Sigmoid colon (tissue), 4 donors: ENCODE measurements around the gene CYP24A1.

Source experiments
- POLR2A ChIP-seq, 2 donors: fragments of 450-650 bp; IDR thresholded peaks; one replicate each; pipeline ENCODE4 v1.6.1; 2016; ENCODE audit warnings: antibody characterized with exemption in 2 of 2, mild to moderate bottlenecking in 2 of 2, moderate library complexity in 2 of 2
- POLR2AphosphoS5 ChIP-seq, 4 donors: sonication (generic); formaldehyde crosslinking; IDR thresholded peaks; one replicate each; pipeline ENCODE4 v1.6.1; 2017; ENCODE audit warnings: antibody characterized with exemption in 4 of 4
- TF ChIP-seq, protein P1 (sequence below), 4 experiments: fragments of 450-650 bp in 3 of 4; fragments of 200-600 bp in 1 of 4; IDR thresholded peaks; one replicate each; pipeline ENCODE4 v1.5.1; 2016 to 2019; ENCODE audit warnings: antibody characterized with exemption in 4 of 4, mild to moderate bottlenecking in 3 of 4, moderate library complexity in 2 of 4

DNA sequence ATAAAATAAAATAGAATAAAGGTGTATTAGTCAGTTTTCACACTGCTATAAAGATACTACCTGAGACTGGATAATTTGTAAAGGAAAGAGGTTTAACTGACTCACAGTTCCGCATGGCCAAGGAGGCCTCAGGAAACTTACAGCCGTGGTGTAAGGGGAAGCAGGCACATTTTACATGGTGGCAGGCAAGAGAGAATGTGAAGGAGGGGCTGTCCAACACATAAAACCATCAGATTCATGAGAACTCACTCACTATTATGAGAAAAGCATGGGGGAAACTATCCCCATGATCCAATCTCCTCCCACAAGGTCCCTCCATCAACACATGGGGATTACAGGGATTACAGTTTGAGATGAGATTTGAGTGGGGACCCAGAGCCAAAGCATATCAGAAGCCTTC is 62.3 kb downstream of the CYP24A1 start:
- TF ChIP-seq, protein P1, sequence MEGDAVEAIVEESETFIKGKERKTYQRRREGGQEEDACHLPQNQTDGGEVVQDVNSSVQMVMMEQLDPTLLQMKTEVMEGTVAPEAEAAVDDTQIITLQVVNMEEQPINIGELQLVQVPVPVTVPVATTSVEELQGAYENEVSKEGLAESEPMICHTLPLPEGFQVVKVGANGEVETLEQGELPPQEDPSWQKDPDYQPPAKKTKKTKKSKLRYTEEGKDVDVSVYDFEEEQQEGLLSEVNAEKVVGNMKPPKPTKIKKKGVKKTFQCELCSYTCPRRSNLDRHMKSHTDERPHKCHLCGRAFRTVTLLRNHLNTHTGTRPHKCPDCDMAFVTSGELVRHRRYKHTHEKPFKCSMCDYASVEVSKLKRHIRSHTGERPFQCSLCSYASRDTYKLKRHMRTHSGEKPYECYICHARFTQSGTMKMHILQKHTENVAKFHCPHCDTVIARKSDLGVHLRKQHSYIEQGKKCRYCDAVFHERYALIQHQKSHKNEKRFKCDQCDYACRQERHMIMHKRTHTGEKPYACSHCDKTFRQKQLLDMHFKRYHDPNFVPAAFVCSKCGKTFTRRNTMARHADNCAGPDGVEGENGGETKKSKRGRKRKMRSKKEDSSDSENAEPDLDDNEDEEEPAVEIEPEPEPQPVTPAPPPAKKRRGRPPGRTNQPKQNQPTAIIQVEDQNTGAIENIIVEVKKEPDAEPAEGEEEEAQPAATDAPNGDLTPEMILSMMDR (IDR thresholded peaks at IDR 0.05): no peak
- no peak for TF ChIP-seq POLR2AphosphoS5 (IDR thresholded peaks at IDR 0.05)
- no peak for TF ChIP-seq POLR2A (IDR thresholded peaks at IDR 0.05)
